ENCODE results near the gene SPATS2L.

The SPATS2L gene, protein sequence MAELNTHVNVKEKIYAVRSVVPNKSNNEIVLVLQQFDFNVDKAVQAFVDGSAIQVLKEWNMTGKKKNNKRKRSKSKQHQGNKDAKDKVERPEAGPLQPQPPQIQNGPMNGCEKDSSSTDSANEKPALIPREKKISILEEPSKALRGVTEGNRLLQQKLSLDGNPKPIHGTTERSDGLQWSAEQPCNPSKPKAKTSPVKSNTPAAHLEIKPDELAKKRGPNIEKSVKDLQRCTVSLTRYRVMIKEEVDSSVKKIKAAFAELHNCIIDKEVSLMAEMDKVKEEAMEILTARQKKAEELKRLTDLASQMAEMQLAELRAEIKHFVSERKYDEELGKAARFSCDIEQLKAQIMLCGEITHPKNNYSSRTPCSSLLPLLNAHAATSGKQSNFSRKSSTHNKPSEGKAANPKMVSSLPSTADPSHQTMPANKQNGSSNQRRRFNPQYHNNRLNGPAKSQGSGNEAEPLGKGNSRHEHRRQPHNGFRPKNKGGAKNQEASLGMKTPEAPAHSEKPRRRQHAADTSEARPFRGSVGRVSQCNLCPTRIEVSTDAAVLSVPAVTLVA

DNA sequence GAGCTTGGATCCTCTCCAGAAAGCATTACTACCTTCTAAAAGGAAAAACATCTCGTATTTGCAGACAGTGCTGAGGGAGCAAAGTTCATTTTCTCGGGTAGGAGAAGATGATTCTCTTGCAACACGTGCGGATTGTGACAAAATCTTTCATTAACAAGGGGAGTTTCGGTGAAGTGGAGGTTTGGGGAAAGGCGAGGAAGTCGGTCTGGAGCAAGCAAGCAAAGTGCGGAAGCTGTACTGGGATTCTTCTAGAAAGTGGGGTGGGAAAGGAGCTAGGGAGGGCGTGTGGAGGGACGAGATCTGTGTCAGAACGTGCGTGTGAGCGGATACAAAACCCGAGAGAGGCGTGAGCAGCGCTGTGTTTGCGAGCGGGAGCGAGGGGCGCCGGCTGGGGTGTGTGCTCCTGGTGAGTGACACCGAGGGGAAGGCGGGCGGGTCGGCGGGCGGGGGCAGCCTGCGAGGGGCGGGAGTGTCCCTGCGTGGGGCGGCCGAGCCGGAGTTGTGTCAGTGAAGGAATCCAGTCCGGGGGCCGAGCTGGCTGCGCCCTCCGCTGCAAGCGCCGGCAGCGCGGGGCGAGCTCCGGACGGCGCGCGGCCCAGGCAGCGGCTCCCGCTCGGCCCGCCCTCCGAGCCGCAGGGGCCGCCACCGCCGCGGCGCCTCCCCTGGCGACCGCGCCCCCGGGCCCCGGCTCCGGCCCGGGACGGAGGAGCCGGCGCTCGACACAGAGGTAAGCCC, at the start of gene SPATS2L:
SPATS2L (plus strand) TSS at position 498 of the 735 bp plus-strand sequence. CDS start 82,552 bp downstream, outside the sequence.
- peak; percentile 35 for DNase-seq (ENCODE audit: low read depth)

- DNase-seq (ENCODE audit: low read depth): no peak
Observed at GRCh38 chr2:200257570-200257969, 48.9 kb upstream of the SPATS2L start.

DNA sequence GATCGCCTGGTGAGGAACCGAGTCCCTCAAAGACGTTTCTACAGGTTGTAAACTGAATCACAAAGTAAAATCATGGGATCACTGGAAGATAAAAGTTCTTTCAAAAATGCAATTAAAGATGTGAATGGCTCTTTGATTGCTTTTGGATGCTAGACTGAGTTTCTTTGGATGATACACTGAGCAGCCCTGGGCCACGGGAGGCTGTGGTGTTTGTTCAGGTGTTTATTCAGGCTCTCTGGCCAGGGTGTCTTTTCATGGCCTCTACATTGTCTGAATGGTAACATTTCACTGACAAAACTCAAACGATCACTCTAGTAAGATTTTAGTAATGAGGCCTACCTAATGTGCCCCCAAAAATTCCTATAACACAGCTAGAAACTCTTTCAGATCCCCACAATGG, 48.4 kb upstream of the SPATS2L start:
- no peak for DNase-seq (ENCODE audit: low read depth)

DNA sequence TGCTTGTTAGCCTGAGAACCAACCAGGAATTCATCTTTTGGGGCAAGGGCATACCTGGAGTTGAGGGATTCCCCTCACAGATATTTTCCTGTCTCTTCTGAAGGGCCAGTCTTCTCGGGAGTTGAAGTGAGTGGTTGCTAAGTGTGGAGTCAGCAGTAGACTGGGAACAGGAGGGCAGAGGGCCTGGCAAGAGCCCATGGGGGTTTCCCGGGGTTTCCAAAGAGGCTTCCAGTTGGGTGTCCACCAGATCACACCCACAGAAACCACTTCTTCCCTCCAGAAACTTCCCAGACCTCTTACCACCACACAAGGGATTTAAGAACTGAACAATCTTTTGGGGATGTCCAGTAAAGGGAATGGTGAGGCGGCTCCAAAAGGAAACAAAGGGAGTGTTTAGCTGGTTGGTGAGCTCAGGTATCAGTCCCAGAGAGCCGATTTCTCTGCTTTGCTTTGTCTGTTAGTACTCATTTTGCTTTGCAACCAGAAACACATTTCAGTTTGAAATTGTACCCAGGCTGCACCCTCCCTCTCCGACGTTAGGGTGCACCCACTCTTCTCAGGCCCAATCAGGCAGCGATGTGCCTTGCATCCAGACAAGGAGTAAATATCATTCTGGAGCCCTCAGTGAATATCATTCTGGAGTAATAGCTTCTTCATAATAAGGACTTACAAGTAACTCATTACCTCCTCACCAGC, 47.5 kb upstream of the SPATS2L start:
- DNase-seq (ENCODE audit: low read depth): no peak

DNA sequence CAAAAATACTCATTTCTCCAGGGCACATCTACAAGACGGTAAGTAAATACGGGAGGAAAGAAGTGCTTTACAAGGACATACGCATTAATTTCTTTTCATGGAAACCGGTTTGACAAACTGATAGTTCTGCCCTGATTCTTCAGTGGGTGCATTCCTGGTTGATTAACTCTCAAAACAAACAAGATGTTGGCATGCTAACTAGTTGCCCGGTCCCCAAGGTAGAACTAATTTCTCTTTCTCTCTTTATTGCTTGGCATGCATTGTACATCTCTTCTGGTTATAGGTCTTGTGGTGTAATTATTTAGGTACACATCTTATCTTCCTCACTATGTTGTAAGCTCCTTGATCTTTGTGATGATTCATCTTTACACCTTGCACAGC, 46.9 kb upstream of the SPATS2L start:
- no peak for DNase-seq (ENCODE audit: low read depth)

GRCh38 chr2:200262047-200262446, 44.4 kb upstream of the SPATS2L start:
- no peak for DNase-seq (ENCODE audit: low read depth)

- DNase-seq (ENCODE audit: low read depth): no peak
Observed at GRCh38 chr2:200263279-200263678, 43.2 kb upstream of the SPATS2L start.

DNA sequence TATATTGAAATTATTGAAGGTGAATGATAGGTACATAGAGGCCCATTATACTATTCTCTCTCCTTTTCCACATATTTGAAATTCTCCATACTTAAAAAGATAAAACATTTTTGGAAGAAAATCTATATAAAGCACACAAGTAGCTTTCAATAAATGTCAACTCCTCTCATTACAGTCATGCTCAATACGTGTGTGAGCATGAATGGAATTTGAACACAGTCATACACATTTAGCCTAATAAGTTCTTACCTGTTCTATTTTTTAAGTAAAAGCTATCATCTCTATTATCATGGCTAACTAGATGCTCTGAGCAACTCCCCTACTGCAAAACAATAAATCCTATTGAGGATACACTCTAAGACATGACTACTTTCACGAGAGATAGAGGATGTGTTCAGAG, 41.9 kb upstream of the SPATS2L start:
- no peak for DNase-seq (ENCODE audit: low read depth)

DNA sequence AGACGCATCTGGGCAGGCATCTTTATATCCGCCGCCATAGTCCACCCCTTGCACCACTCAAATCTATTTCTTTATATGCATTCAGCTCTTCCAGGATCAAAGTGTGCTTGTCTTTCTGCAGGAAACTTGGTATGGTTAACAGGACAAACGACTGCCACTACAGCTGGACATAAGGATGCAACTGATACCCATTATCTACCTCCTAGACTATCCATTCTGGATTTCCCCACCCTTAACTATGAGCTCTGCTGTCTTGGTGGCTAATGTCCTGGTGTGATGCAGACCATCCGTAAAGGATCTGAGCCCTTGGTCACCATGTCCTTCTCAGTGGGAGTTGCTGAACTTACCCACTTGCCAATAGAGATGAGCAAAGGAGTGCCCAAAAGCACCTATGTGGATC, 40.1 kb upstream of the SPATS2L start:
- DNase-seq (ENCODE audit: low read depth): no peak

- DNase-seq (ENCODE audit: low read depth): no peak
Observed at GRCh38 chr2:200267350-200267749, 39.1 kb upstream of the SPATS2L start.

DNA sequence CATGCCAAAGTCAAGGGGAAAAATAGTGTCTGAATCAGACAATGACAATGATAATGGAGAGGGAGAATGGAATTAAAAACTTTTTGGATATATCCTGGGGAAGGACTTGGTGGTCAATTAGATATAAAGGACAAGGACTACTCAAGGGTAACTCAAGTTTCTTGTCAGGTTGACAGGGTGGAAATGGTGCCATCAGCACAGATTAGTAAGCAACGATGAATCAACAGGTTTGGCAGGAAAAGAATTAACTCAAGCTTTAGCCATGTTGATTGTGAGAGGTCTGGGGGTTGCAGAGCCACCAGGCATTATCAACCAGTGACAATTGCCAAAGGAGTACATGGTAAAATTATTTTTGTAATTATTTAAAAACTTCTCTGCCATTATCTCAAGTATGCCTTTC, 35.8 kb upstream of the SPATS2L start:
- DNase-seq (ENCODE audit: low read depth): no peak

DNA sequence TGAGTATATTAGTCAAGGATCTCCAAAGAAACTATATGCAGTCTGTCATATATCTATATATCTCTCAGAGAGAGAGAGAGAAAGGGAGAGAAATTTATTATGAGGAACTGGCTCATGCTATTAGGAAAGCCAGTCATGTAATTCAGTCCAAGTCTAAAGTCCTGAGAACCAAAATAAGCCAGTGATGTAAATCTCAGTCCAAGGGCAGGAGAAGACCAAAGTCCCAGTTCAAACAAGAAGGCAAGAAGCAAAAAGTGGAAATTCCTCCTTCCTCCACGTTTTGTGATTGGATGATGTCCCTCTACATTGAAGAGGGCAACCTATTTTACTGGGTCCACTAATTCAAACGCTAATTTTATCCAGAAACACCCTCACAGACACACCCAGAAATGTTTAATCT, 34.2 kb upstream of the SPATS2L start:
- no peak for DNase-seq (ENCODE audit: low read depth)

DNA sequence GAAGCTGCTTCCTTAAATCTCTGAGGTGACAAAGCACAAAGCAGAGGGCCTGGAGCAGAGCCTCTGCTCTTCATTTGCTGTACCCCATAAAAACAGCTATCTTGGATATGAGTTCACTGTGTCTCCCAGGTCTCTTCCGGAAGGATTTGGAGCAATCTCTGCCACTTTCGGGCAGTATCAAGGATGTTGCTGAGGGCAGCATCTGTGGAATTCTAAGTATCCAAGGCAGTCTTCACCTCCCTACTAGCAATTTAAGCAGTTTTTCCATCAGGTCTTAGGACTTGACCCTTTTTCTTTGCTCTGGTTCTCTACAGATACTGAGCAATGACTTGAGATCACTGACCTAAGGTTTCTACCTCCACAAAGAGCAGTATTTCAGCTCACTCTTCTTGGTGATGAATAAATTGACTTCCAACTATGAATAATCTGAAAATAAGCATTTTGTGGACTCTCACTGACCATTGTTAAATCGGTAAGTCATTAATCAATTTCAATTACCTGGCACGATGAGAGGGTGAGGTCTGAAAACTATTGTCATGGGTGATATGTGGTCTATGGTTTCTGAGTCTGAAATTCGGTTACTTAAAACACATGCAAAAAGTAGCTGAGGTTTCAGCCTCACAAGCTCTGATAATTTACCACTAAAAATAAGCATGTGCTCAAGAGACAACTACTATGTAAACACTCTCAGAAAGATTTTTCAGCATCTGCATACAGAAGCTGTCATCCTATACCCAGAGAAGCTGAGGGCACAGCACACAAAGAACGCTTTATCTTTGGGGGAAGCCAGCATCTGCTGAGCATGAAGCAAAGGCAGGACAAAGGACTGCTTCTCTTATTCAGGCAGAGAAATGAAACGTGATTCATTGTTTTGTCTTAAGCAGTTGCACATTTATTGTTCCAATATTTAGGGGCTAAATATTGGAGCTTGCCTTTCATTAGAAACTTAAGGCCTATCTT, 32.1 kb upstream of the SPATS2L start:
- DNase-seq (ENCODE audit: low read depth): no peak

- DNase-seq (ENCODE audit: low read depth): no peak
Observed at GRCh38 chr2:200275295-200276013, 31.0 kb upstream of the SPATS2L start.

GRCh38 chr2:200276472-200276871, 30.0 kb upstream of the SPATS2L start:
- no peak for DNase-seq (ENCODE audit: low read depth)

GRCh38 chr2:200278694-200279316, 27.7 kb upstream of the SPATS2L start:
- no peak for DNase-seq (ENCODE audit: low read depth)

- DNase-seq (ENCODE audit: low read depth): no peak
Observed at GRCh38 chr2:200279857-200280256, 26.6 kb upstream of the SPATS2L start.

- no peak for DNase-seq (ENCODE audit: low read depth)
Observed at GRCh38 chr2:200286578-200286977, 19.9 kb upstream of the SPATS2L start.

- no peak for DNase-seq (ENCODE audit: low read depth)
Observed at GRCh38 chr2:200288670-200289429, 17.6 kb upstream of the SPATS2L start.

All from stimulated activated CD8-positive, alpha-beta memory T cell treated with anti-CD3 and anti-CD28 coated beads, Interleukin-12 subunit alpha, Interleukin-12 subunit beta, amount 100 ng/mL, for 4 hours (primary cell).